K562 (cell line): ENCODE data around the gene CNDP1. TPM values are rescaled to one million over a fixed set of nuclear protein-coding genes. Genes with fewer than 3 reads are reported as not detected.

Experiments
- ATAC-seq: fragments of 200-7000 bp; cut with Tn5 transposase; 3 replicates; pipeline ENCODE4 v1.9.1; 2020; ENCODE audit warnings: moderate library complexity
- BruUV-seq: library from RNA; stranded (reverse); fragments of 400-500 nt; replicated peaks from 2 replicates; lab custom pipeline; 2021; lab: Mats Ljungman, UMichigan
- CTCF ChIA-PET: fragments of 300-600 bp; formaldehyde crosslinking; extraction: SDS; loops from one replicate; lab custom pipeline; 2021; ENCODE audit warnings: low intra/inter-chr PET ratio; lab: Yijun Ruan, JAX
- POLR2A ChIA-PET: fragments of 300-600, 350-650 bp; sonication (Branson Sonifier 250); formaldehyde crosslinking; extraction: SDS; loops from one replicate; lab custom pipeline; 2021; ENCODE audit warnings: antibody characterized with exemption, inconsistent platforms; lab: Yijun Ruan, JAX
- DNase-seq, 4 experiments: peaks; one replicate each; pipeline versions ENCODE4 v3.0.0 to v3.0.0-alpha.2; 2011 to 2018; ENCODE audit warnings: low spot score in 3 of 4, mixed read lengths in 3 of 4; ENCODE audit errors: extremely low read depth in 1 of 4
- FAIRE-seq: peaks from 2 replicates; lab custom pipeline; 2011; peaks lifted over from hg19 to GRCh38; lab: Jason Lieb, UNC
- H2AFZ ChIP-seq: 2 replicates; pipeline ENCODE4 v1.6.0; 2011; ENCODE audit warnings: low read depth, low read length, control low read depth, inconsistent platforms
- H3K27ac ChIP-seq: fragments of 200-600 bp; 3 replicates; pipeline ENCODE4 v1.8.0; 2011; ENCODE audit warnings: low read depth, mild to moderate bottlenecking, control low read depth, inconsistent platforms, low read length, moderate library complexity, mixed read lengths; ENCODE audit errors: extremely low read depth
- H3K27me3 ChIP-seq, 2 experiments: fragments of 300-600 bp in 1 of 2; 2 replicates in 1 of 2; 3 replicates in 1 of 2; pipeline versions ENCODE4 v1.6.0 to v1.8.0; 2011; ENCODE audit warnings: inconsistent platforms in 2 of 2, low read length in 2 of 2, mild to moderate bottlenecking in 1 of 2, mixed read lengths in 1 of 2, moderate library complexity in 1 of 2; ENCODE audit not compliant: control insufficient read depth in 2 of 2, insufficient read depth in 2 of 2
- H3K36me3 ChIP-seq: fragments of 300-600 bp; 3 replicates; pipeline ENCODE4 v1.8.0; 2011; ENCODE audit warnings: mild to moderate bottlenecking, low read length, inconsistent platforms; ENCODE audit not compliant: control insufficient read depth, insufficient read depth
- H3K4me1 ChIP-seq, 2 experiments: fragments of 200-600 bp in 1 of 2; replicated peaks in 1 of 2; 2 replicates in 1 of 2; 3 replicates in 1 of 2; pipeline versions ENCODE4 v1.5.1 to v1.8.0; 2011; ENCODE audit warnings: inconsistent platforms in 2 of 2, low read length in 2 of 2, mild to moderate bottlenecking in 1 of 2, mixed read lengths in 1 of 2, moderate library complexity in 1 of 2; ENCODE audit not compliant: control insufficient read depth in 2 of 2, insufficient read depth in 2 of 2
- H3K4me2 ChIP-seq: 2 replicates; pipeline ENCODE4 v1.6.1; 2011; ENCODE audit warnings: low read length, control low read depth, inconsistent platforms, mixed read lengths; ENCODE audit not compliant: insufficient read depth
- H3K4me3 ChIP-seq: fragments of 200-600 bp; sonication (generic), shearing (Covaris generic); 2 replicates; pipeline ENCODE4 v1.5.1; 2016; ENCODE audit warnings: control low read depth, inconsistent platforms
- H3K79me2 ChIP-seq: fragments of 200-600 bp; 3 replicates; pipeline ENCODE4 v1.8.0; 2011; ENCODE audit warnings: low read length, inconsistent platforms; ENCODE audit not compliant: control insufficient read depth, insufficient read depth
- H3K9ac ChIP-seq, 2 experiments: 2 replicates each; pipeline versions ENCODE4 v1.6.0 to v1.6.1; 2011; ENCODE audit warnings: low read depth in 2 of 2, low read length in 2 of 2, control low read depth in 1 of 2, inconsistent platforms in 1 of 2, mild to moderate bottlenecking in 1 of 2, mixed read lengths in 1 of 2; ENCODE audit not compliant: insufficient read depth in 1 of 2
- H3K9me1 ChIP-seq: one replicate; pipeline ENCODE4 v1.6.0; 2011; ENCODE audit warnings: inconsistent platforms, mild to moderate bottlenecking, low read length, moderate library complexity; ENCODE audit not compliant: control insufficient read depth, insufficient read depth
- H3K9me3 ChIP-seq: replicated peaks from 2 replicates; pipeline ENCODE4 v1.5.1; 2011; ENCODE audit warnings: low read depth, low read length, inconsistent platforms; ENCODE audit not compliant: control insufficient read depth, insufficient read depth
- H4K20me1 ChIP-seq: replicated peaks from 2 replicates; pipeline ENCODE4 v1.6.1; 2011; ENCODE audit warnings: low read length, inconsistent platforms, mixed read lengths; ENCODE audit not compliant: control insufficient read depth, insufficient read depth
- NEUROD1 ChIP-seq: fragments of 150-350 bp; IDR thresholded peaks from 2 replicates; pipeline ENCODE4 v1.6.1; 2014; ENCODE audit warnings: borderline replicate concordance, low read length, low read depth; ENCODE audit not compliant: partially characterized antibody
- NFIC ChIP-seq: fragments of 450-650 bp; IDR thresholded peaks from 2 replicates; pipeline ENCODE4 v1.6.1; 2017; ENCODE audit warnings: mild to moderate bottlenecking, inconsistent platforms
- NONO ChIP-seq, 2 experiments: fragments of 200-400 bp in 1 of 2; fragments of 450-650 bp in 1 of 2; formaldehyde crosslinking in 1 of 2; IDR thresholded peaks; 2 replicates each; pipeline ENCODE4 v1.6.1; 2017; ENCODE audit warnings: low read depth in 2 of 2, mild to moderate bottlenecking in 2 of 2, moderate library complexity in 2 of 2, low read length in 1 of 2
- SMAD3 ChIP-seq: fragments of 450-650 bp; formaldehyde crosslinking; conservative IDR thresholded peaks from 2 replicates; pipeline ENCODE4 v1.4.0; 2020; ENCODE audit warnings: mild to moderate bottlenecking
- SNRNP70 ChIP-seq: fragments of 200-400 bp; formaldehyde crosslinking; optimal IDR thresholded peaks from 2 replicates; pipeline ENCODE3; 2017; ENCODE audit warnings: low read depth, low read length
- SRSF9 ChIP-seq: fragments of 200-400 bp; formaldehyde crosslinking; IDR thresholded peaks from 2 replicates; pipeline ENCODE4 v1.6.1; 2017; ENCODE audit warnings: low read depth, low read length, borderline replicate concordance
- TBP ChIP-seq: optimal IDR thresholded peaks from 2 replicates; pipeline ENCODE3; 2011; ENCODE audit warnings: low read depth, low read length, improper control_type of control experiment
- ZBED1 ChIP-seq: IDR thresholded peaks from 2 replicates; pipeline ENCODE4 v1.6.1; 2014
- ZC3H8 ChIP-seq: fragments of 450-650 bp; IDR thresholded peaks from 2 replicates; pipeline ENCODE4 v1.6.1; 2017
- ZNF263 ChIP-seq: sonication (generic); formaldehyde crosslinking; IDR thresholded peaks from 2 replicates; pipeline ENCODE4 v1.8.0; 2022; ENCODE audit warnings: mild to moderate bottlenecking, missing genetic modification reagents, borderline replicate concordance
- ZNF347 ChIP-seq: fragments of 450-650 bp; formaldehyde crosslinking; IDR thresholded peaks from 2 replicates; pipeline ENCODE4 v1.4.0; 2020; ENCODE audit warnings: low read depth, mild to moderate bottlenecking, moderate library complexity
- ZNF583 ChIP-seq: fragments of 250-450 bp; sonication (Bioruptor Pico); IDR thresholded peaks from 2 replicates; pipeline ENCODE4 v1.4.0; 2020
- WGBS: fragments of 100-300 bp; shearing (Covaris generic); methylation state at CpG from one replicate; pipeline ENCODE4 v1.1.6; 2016; ENCODE audit warnings: low coverage, mixed read lengths; ENCODE audit not compliant: insufficient coverage; ENCODE audit errors: missing lambda C conversion rate; 5-methylcytosine and 5-hydroxymethylcytosine counted together
- in situ Hi-C: fragments of 300-500 bp; cut with MboI; formaldehyde crosslinking; loops from 4 replicates; pipeline ENCODE4 v1.15.0; 2018; ENCODE audit warnings: inconsistent platforms, mixed read lengths
- intact Hi-C: fragments of 100-400 bp; cut with micrococcal nuclease; formaldehyde crosslinking; loops from 2 replicates; pipeline ENCODE4 v1.14.2; 2022
- polyA plus RNA-seq, 8 experiments: library from polyadenylated mRNA; depleted of rRNA in 4 of 8; stranded (reverse) in 5 of 8; unstranded in 3 of 8; fragments of >200 nt; fragmentation: Nextera tagmentation in 2 of 8; fragmentation: Illumina TruSeq in 1 of 8; extraction: Ambion mirVana in 2 of 8; extraction: Trizol in 1 of 8; gene quantifications; 2 replicates each; pipeline versions ENCODE4 v1.2.1 to v1.2.3, GENCODE V29; 2011 to 2014; ENCODE audit warnings: inconsistent platforms in 1 of 8, missing spikeins in 1 of 8
- total RNA-seq, 7 experiments: library from RNA; depleted of rRNA in 6 of 7; stranded (reverse); fragments of >200 nt in 6 of 7; fragmentation: Illumina TruSeq in 2 of 7; extraction: Trizol in 2 of 7; gene quantifications; 2 replicates each; pipeline versions ENCODE4 v1.2.1 to v1.2.3, GENCODE V29; 2011 to 2021; ENCODE audit warnings: low replicate concordance in 1 of 7
- TF ChIP-seq, protein P1 (sequence below): fragments of 450-650 bp; formaldehyde crosslinking; IDR thresholded peaks from 2 replicates; pipeline ENCODE4 v1.4.0; 2020; ENCODE audit warnings: mild to moderate bottlenecking, moderate library complexity
- TF ChIP-seq, protein P2 (sequence below): fragments of 250-450 bp; sonication (Bioruptor Pico); IDR thresholded peaks from 2 replicates; pipeline ENCODE4 v1.8.0; 2022; ENCODE audit warnings: inconsistent platforms

CNDP1 gene
- total and polyA plus RNA-seq, 9 of the 15 experiments (the other 6 are each of a cell fraction or from before 2014, with no cell fraction given) = not detected

DNA sequence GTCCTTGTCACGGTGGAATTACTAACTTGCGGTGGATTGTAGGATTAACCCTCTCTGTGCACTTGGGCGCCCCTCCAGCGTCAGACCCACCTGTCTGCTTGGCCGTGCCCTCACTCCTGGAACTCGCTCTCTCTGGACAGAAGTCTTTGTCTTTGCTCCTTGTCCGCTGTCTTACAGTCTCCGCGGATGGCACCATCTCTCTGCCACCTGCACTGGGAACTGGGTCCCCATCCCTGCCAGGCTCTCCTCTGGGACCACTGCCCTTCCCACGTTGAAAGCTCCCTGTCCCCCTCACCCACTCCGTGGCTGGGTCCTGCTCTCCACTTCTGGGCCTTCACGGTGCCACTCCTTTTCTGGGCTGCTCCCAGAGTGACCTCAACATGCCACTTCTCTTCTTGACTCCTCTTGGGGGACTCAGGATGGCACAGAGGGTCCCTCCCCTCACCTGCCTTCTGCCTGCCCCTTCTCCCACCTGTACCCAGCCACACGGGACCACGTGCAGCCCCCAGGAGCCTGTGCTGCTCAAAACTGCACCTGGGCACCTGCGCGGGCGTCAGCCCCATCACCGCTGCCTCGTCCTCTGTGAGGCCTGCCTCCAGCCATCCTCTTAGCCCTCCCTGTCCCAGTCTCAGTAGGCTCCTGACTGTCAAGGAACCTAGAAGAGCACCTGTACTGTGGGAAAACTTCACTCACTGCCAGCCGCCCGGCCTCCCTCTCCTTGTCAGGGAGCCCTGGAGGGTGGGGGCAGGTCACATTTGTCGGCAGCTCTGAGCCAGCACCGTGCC is 27.0 kb upstream of the CNDP1 start:
- ChIA-PET CTCF (no interaction called here), POLR2A (interaction anchor here (0.7 kb wide), 1 partner anchor 12 kb away, joined by 3 read pairs; no protein-coding TSS in a partner anchor)
- H3K4me1 ChIP-seq = peaks cover 8 to 16% of the 10 kb centered on the region in 2 experiments; a peak in 4 of 5 replicates
- no peak overlapping the region for H3K9ac ChIP-seq
- no peak for DNase-seq
- H3K27me3 ChIP-seq = no peaks in the 10 kb centered on the region
- no peak overlapping the region for H3K4me3 ChIP-seq
- BruUV-seq = no TSS peak
- H3K27ac ChIP-seq = no peak overlapping the region
- no peaks in the 10 kb centered on the region for H3K79me2 ChIP-seq
- no peak for FAIRE-seq
- H3K36me3 ChIP-seq = peaks cover 86% of the 10 kb centered on the region; the same call in 2 of the 3 replicates
- no peak overlapping the region for H2AFZ ChIP-seq
- intact Hi-C loops (no loop called here), in situ Hi-C loops (no loop called here)
- no peaks in the 10 kb centered on the region for H3K9me3 ChIP-seq
- no peak for ATAC-seq
- H4K20me1 ChIP-seq = 0 out of 2 replicates have a peak, but pooled peaks cover 4% of the 10 kb centered on the region
- H3K9me1 ChIP-seq = no peaks in the 10 kb centered on the region
- WGBS = 93% methylated on average over 14 of the region's 23 CpGs
- H3K4me2 ChIP-seq = no peak overlapping the region
- no peak for TF ChIP-seq ZC3H8
- TF ChIP-seq ZNF583 (CRISPR knock-in tag) = no peak
- no peak for TF ChIP-seq NEUROD1
- TF ChIP-seq, protein P1, sequence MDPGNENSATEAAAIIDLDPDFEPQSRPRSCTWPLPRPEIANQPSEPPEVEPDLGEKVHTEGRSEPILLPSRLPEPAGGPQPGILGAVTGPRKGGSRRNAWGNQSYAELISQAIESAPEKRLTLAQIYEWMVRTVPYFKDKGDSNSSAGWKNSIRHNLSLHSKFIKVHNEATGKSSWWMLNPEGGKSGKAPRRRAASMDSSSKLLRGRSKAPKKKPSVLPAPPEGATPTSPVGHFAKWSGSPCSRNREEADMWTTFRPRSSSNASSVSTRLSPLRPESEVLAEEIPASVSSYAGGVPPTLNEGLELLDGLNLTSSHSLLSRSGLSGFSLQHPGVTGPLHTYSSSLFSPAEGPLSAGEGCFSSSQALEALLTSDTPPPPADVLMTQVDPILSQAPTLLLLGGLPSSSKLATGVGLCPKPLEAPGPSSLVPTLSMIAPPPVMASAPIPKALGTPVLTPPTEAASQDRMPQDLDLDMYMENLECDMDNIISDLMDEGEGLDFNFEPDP (CRISPR knock-in tag) = no peak
- no peak for TF ChIP-seq SNRNP70
- TF ChIP-seq SRSF9 = no peak
- no peak for TF ChIP-seq TBP
- no peak for TF ChIP-seq ZNF263 (CRISPR knock-in tag)
- TF ChIP-seq, protein P2, sequence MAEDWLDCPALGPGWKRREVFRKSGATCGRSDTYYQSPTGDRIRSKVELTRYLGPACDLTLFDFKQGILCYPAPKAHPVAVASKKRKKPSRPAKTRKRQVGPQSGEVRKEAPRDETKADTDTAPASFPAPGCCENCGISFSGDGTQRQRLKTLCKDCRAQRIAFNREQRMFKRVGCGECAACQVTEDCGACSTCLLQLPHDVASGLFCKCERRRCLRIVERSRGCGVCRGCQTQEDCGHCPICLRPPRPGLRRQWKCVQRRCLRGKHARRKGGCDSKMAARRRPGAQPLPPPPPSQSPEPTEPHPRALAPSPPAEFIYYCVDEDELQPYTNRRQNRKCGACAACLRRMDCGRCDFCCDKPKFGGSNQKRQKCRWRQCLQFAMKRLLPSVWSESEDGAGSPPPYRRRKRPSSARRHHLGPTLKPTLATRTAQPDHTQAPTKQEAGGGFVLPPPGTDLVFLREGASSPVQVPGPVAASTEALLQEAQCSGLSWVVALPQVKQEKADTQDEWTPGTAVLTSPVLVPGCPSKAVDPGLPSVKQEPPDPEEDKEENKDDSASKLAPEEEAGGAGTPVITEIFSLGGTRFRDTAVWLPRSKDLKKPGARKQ (CRISPR knock-in tag) = no peak
- TF ChIP-seq NONO (IDR thresholded peaks at IDR 0.05; ENCODE audit: low read depth in 2 of 2, low read length in 1 of 2) = no peak
- TF ChIP-seq SMAD3 (CRISPR knock-in tag) = no peak
- no peak for TF ChIP-seq NFIC
- TF ChIP-seq ZNF347 = no peak
- TF ChIP-seq ZBED1 = no peak
